MM.1S (cell line): Measurements from ENCODE around the gene NEMF.

Experiments
- CTCF ChIP-seq: fragments of 300-600 bp; sonication (generic); IDR thresholded peaks from 2 replicates; pipeline ENCODE4 v1.5.1; 2016; ENCODE audit warnings: antibody characterized with exemption, low read length, mixed read lengths
- EZH2phosphoT487 ChIP-seq: fragments of 300-600 bp; sonication (generic); IDR thresholded peaks from 2 replicates; pipeline ENCODE4 v1.6.1; 2018; ENCODE audit warnings: antibody characterized with exemption, low read length

- TF ChIP-seq CTCF (no peak), EZH2phosphoT487 (no peak)
Observed at GRCh38 chr14:49858383-49858782, 5.8 kb upstream of the NEMF start.
